ENCODE results near the gene ZBTB43. TPM values are rescaled to one million over a fixed set of nuclear protein-coding genes. Genes with fewer than 3 reads are reported as not detected.
"Not testable (repeated sequence)": the region's sequence is repeated elsewhere in the genome, so short reads cannot be mapped to it uniquely, and the experiment has no call there.

Gene ZBTB43
- total RNA-seq, 2 experiments from 2014 or later: 14.3 to 21.1 TPM

DNA sequence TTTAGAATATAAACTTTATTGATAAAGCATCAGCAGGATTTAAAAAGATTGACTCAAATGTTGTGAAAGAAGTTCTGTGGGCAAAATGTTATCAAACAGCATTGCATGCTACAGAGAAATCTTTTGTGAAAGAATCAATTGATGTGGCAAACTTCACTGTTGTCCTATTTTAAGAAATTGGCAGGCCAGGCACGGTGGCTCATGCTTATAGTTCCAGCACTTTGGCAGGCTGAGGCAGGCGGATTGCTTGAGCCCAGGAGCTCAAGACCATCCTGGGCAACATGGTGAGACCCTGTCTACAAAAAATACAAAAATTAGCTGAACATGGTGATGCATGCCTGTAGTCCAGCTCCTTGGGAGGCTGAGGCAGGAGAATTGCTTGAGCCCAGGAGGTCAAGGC lies 17.4 kb downstream of the ZBTB43 start:
- H3K27ac Mint-ChIP-seq: no peak overlapping the region
- ChIA-PET POLR2A (no interaction called here), CTCF (no interaction called here)
- intact Hi-C loops (cut with micrococcal nuclease): no loop called here
- H3K27me3 Mint-ChIP-seq: no peaks in the 10 kb centered on the region
- peaks cover 35% of the 10 kb centered on the region for H3K4me1 Mint-ChIP-seq (ENCODE audit: low read depth)
- H3K36me3 Mint-ChIP-seq (ENCODE audit: low read depth): peaks cover 55% of the 10 kb centered on the region
- TF ChIP-seq, protein P1, sequence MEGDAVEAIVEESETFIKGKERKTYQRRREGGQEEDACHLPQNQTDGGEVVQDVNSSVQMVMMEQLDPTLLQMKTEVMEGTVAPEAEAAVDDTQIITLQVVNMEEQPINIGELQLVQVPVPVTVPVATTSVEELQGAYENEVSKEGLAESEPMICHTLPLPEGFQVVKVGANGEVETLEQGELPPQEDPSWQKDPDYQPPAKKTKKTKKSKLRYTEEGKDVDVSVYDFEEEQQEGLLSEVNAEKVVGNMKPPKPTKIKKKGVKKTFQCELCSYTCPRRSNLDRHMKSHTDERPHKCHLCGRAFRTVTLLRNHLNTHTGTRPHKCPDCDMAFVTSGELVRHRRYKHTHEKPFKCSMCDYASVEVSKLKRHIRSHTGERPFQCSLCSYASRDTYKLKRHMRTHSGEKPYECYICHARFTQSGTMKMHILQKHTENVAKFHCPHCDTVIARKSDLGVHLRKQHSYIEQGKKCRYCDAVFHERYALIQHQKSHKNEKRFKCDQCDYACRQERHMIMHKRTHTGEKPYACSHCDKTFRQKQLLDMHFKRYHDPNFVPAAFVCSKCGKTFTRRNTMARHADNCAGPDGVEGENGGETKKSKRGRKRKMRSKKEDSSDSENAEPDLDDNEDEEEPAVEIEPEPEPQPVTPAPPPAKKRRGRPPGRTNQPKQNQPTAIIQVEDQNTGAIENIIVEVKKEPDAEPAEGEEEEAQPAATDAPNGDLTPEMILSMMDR (IDR thresholded peaks at IDR 0.05): no peak
- H3K9me3 Mint-ChIP-seq: peaks cover 14% of the 10 kb centered on the region
- ATAC-seq: no peak
- DNase-seq: no peak
- H3K4me3 Mint-ChIP-seq: no peak overlapping the region

DNA sequence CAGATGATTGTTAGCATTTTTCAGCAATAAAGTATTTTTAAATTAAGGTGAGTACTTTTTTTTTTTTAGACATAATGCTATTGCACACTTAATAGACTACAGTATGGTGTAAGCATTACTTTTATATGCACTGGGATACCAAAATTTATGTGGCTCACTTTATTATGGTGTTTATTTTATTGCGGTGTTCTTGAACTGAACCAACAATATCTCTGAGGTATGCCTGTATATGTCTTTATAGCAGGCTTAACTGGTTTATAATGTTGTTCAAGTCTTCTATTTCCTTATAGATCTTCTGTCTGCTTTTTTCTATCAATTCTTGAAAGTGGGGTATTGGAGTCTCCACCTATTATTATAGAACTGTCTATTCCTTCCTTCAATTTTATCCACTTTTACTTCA lies 18.0 kb downstream of the ZBTB43 start:
- no peak for DNase-seq
- ATAC-seq: no peak
- no peaks in the 10 kb centered on the region for H3K27me3 Mint-ChIP-seq
- intact Hi-C loops (cut with micrococcal nuclease): no loop called here
- peaks cover 35% of the 10 kb centered on the region for H3K4me1 Mint-ChIP-seq (ENCODE audit: low read depth)
- H3K36me3 Mint-ChIP-seq (ENCODE audit: low read depth): peaks cover 51% of the 10 kb centered on the region
- H3K9me3 Mint-ChIP-seq: peaks cover 13% of the 10 kb centered on the region
- TF ChIP-seq, protein P1 (IDR thresholded peaks at IDR 0.05): no peak
- ChIA-PET CTCF (no interaction called here), POLR2A (no interaction called here)
- H3K4me3 Mint-ChIP-seq: no peak overlapping the region
- H3K27ac Mint-ChIP-seq: no peak overlapping the region

DNA sequence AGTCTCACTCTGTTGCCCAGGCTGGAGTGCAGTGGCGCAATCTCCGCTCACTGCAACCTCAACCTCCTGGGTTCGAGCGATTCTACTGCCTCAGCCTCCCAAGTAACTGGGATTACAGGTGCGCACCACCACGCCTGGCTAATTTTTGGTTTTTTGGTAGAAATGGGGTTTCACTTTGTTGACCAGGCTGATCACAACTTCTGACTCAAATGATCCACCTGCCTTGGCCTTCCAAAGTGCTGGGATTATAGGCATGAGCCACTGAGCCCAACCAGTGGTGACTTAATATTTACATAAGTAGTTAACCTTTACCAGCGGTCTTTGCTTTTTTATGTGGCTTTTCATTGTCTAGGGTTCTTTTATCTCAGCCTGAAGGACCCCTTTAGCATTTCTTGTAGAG lies 19.2 kb downstream of the ZBTB43 start:
- POLR2A ChIA-PET: interaction anchor here (0.6 kb wide), 1 partner anchor 44 kb away, joined by 4 read pairs; no protein-coding TSS in a partner anchor
- CTCF ChIA-PET: interaction anchor here (1.2 kb wide), 1 partner anchor 48 kb away, joined by 3 read pairs; no protein-coding TSS in a partner anchor
- H3K4me3 Mint-ChIP-seq; DNase-seq; H3K27me3 Mint-ChIP-seq; intact Hi-C loops (cut with micrococcal nuclease); H3K9me3 Mint-ChIP-seq; H3K27ac Mint-ChIP-seq; ATAC-seq: not testable (repeated sequence)
- H3K4me1 Mint-ChIP-seq (ENCODE audit: low read depth): peaks cover 30% of the 10 kb centered on the region
- H3K36me3 Mint-ChIP-seq (ENCODE audit: low read depth): peaks cover 40% of the 10 kb centered on the region

DNA sequence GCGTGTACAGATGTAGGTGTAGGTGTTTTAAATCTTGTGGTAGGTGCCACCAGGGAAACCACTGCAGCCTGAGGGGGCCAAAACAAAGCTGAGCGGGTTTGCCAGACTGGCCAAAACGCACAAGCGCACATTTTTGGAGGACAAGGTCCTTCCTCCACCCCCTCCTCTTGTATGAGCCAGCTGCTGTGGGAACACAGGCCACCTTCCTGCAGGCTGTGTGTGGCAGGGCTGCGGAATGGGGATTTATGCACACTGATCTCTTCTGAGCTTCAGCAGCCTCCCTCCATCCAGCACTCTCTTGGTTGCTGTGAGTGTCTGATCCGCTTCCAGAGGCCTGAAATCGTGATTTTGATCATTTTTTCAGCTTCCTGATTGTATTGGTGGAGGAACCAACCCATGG lies 22.4 kb downstream of the ZBTB43 start:
- Mint-ChIP-seq H3K27ac (no peak overlapping the region), H3K27me3 (no peaks in the 10 kb centered on the region), H3K4me1 (ENCODE audit: low read depth) (peaks cover 23% of the 10 kb centered on the region), H3K9me3 (no peaks in the 10 kb centered on the region), H3K4me3 (no peak overlapping the region), H3K36me3 (ENCODE audit: low read depth) (peaks cover 24% of the 10 kb centered on the region)
- CTCF ChIA-PET: interaction anchor here (1.3 kb wide), 1 partner anchor 32 kb away, joined by 4 read pairs; no protein-coding TSS in a partner anchor
- intact Hi-C loops (cut with micrococcal nuclease): no loop called here
- POLR2A ChIA-PET: no interaction called here
- no peak for ATAC-seq
- TF ChIP-seq, protein P1 (IDR thresholded peaks at IDR 0.05): no peak
- no peak for DNase-seq

DNA sequence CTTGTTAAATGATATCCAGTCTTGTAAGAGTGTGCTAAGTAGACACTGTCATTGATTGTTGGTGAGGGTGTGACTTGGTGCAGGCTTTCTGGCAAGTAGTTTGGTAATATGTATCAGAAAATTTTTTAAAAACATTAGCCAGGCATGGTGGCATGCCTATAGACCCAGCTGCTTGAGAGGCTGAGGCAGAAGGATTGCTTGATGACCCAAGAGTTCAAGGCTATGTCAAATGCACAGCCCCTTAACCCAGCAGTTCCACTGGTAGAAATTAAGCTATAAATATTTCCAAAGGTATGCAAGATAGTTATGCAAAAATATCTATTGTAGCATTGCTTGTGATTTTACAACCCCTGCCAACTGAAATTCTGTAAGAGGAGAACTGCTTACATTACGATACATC lies 24.2 kb downstream of the ZBTB43 start:
- CTCF ChIA-PET: interaction anchor here (1.0 to 1.4 kb wide), 4 partner anchors 11 to 122 kb away, joined by 3 to 4 read pairs (median 4); no protein-coding TSS in a partner anchor
- Mint-ChIP-seq H3K27me3 (no peaks in the 10 kb centered on the region), H3K4me3 (no peak overlapping the region), H3K4me1 (ENCODE audit: low read depth) (peaks cover 18% of the 10 kb centered on the region), H3K9me3 (no peaks in the 10 kb centered on the region), H3K27ac (no peak overlapping the region), H3K36me3 (ENCODE audit: low read depth) (peaks cover 35% of the 10 kb centered on the region)
- POLR2A ChIA-PET: interaction anchor here (0.6 kb wide), 2 partner anchors 9 to 36 kb away, joined by 4 read pairs; no protein-coding TSS in a partner anchor
- DNase-seq (no peak), ATAC-seq (no peak)
- TF ChIP-seq, protein P1 (IDR thresholded peaks at IDR 0.05): no peak
- intact Hi-C loops (cut with micrococcal nuclease): no loop called here

All from activated CD8-positive, alpha-beta T cell treated with anti-CD3 and anti-CD28 coated beads for 36 hours (primary cell).